ENCODE measurements around the gene ARID3C.

ARID3C gene

DNA sequence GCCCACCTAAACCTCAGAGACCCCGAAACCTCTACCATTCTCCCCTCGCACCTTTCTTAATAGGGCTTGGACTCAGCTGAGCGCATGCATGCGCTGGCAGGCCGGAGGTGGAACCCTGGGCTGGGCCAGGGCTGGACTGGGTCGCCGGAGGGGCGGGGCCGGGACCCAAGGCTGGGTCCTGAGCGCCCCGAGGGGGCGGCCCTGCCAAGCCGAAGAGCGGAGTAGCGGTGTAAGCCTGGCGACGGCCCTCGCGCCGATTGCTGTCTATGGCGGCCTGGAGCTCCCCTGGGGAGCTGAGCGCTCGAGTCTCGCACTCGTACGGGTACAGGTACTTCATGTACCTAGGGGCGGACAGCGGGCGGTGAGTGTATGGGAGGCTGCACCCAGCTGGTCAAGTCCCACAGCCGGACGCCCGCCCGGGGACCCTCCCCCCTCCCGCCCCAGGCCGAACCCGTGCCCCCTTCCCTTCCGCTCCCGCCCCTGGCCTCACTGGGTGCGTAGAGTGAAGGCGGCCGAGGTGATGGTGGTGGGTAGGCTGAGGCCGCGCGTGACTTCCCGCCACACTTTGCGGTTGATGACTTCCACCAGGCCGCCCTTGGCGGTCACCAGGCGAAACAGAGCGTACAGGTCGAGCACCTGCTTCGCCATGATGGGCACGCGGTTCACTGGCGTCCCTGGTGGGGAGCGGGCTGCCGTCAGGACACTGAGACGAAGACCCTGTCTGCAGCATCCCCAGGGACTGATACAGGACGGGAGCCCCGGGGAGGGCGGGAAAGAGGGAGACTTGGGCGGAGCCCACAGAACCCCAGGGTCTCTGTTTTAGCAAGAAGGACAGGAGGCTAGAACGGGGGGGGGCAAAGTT lies 5.3 kb downstream of the ARID3C start (continued):
- no peak for TF ChIP-seq ZNF350 (tag by site-specific recombination; IDR thresholded peaks at IDR 0.05)
- TF ChIP-seq, protein P1, sequence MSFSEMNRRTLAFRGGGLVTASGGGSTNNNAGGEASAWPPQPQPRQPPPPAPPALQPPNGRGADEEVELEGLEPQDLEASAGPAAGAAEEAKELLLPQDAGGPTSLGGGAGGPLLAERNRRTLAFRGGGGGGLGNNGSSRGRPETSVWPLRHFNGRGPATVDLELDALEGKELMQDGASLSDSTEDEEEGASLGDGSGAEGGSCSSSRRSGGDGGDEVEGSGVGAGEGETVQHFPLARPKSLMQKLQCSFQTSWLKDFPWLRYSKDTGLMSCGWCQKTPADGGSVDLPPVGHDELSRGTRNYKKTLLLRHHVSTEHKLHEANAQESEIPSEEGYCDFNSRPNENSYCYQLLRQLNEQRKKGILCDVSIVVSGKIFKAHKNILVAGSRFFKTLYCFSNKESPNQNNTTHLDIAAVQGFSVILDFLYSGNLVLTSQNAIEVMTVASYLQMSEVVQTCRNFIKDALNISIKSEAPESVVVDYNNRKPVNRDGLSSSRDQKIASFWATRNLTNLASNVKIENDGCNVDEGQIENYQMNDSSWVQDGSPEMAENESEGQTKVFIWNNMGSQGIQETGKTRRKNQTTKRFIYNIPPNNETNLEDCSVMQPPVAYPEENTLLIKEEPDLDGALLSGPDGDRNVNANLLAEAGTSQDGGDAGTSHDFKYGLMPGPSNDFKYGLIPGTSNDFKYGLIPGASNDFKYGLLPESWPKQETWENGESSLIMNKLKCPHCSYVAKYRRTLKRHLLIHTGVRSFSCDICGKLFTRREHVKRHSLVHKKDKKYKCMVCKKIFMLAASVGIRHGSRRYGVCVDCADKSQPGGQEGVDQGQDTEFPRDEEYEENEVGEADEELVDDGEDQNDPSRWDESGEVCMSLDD (tag by site-specific recombination; IDR thresholded peaks at IDR 0.05) = no peak
- no peak for TF ChIP-seq ZNF157 (tag by site-specific recombination; IDR thresholded peaks at IDR 0.05)
- TF ChIP-seq ZNF248 (tag by site-specific recombination; IDR thresholded peaks at IDR 0.05) = no peak
- TF ChIP-seq ZNF202 (tag by site-specific recombination; IDR thresholded peaks at IDR 0.05; ENCODE audit: borderline replicate concordance) = no peak
- TF ChIP-seq ZNF610 (tag by site-specific recombination; IDR thresholded peaks at IDR 0.05; ENCODE audit: borderline replicate concordance) = no peak
- no peak for TF ChIP-seq ZSCAN23 (tag by site-specific recombination; IDR thresholded peaks at IDR 0.05)
- TF ChIP-seq ZBTB7A (tag by site-specific recombination; IDR thresholded peaks at IDR 0.05; ENCODE audit: low read depth) = no peak
- TF ChIP-seq, protein P2, sequence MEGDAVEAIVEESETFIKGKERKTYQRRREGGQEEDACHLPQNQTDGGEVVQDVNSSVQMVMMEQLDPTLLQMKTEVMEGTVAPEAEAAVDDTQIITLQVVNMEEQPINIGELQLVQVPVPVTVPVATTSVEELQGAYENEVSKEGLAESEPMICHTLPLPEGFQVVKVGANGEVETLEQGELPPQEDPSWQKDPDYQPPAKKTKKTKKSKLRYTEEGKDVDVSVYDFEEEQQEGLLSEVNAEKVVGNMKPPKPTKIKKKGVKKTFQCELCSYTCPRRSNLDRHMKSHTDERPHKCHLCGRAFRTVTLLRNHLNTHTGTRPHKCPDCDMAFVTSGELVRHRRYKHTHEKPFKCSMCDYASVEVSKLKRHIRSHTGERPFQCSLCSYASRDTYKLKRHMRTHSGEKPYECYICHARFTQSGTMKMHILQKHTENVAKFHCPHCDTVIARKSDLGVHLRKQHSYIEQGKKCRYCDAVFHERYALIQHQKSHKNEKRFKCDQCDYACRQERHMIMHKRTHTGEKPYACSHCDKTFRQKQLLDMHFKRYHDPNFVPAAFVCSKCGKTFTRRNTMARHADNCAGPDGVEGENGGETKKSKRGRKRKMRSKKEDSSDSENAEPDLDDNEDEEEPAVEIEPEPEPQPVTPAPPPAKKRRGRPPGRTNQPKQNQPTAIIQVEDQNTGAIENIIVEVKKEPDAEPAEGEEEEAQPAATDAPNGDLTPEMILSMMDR (tag by site-specific recombination; IDR thresholded peaks at IDR 0.05) = no peak
- no peak for TF ChIP-seq ZFP3 (tag by site-specific recombination; IDR thresholded peaks at IDR 0.05; ENCODE audit: low read depth)

DNA sequence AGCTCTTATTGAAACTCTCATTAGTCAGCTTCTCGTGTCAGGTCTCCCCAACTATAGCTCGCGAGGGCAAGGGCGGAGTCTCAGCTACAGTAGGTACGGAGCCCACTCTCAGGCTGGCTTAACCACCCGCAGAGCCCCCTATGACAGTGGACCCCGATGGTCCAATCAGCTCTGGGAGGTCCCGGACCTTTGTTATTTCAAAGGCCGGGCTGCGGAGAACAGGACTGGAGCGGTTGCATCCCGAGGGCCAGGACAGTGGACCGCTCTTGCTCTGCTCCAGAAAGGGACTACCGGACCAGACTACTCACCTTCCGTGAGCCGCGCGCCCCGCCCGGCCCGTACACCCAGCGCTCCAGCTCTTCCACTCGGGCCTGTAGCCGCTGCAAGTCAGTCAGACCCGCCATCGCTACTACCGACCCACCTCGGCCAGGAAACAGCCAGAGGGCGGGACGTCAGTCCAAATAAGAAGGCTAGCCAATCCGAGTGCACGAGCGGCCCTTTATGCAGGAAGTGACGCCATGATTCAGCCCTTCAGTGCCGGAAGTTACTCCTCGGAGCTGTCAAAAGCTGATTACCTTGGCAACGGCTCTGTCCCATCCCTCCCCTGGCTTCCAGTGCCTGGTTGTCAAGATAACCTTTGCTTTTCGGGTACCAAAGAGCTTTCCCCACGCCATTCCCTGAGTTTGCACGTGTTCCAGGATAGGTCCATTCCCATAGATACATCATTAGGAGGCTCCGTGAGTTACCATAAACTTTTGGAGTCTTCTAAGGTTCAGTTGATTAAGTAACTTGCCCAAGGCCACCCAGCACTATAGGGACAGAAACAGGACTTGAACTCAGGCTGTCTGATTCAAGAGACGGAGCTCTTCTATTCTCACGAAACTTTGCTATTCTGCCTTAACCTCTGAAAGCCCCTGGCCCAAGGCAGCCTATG lies 8.5 kb downstream of the ARID3C start, which contains the start of gene DCTN3:
Gene DCTN3, minus strand, starts transcription at position 435 of the 934 bp plus-strand sequence. Its CDS starts 31 bp downstream, at position 404.
- ChIA-PET CTCF (interaction anchor here (0.6 to 7.3 kb wide), 13 partner anchors 9 to 242 kb away, joined by 3 to 59 read pairs (median 3); partner anchors contain the start of genes ARID3C and RPP25L), POLR2A (interaction anchor here (0.6 to 2.6 kb wide), 11 partner anchors 9 to 243 kb away, joined by 3 to 23 read pairs (median 4); partner anchors contain the start of genes GALT, MYORG and SIGMAR1)
- peak within 1 kb of the TSS; percentile 27; the same call in 1 of the 2 replicates for H3K27ac ChIP-seq (ENCODE audit: extremely low read depth, low read depth, low read length)
- TF ChIP-seq YY1 (tag by site-specific recombination; IDR thresholded peaks at IDR 0.05) (no peak), ZNF155 (tag by site-specific recombination; IDR thresholded peaks at IDR 0.05) (no peak), ZBTB21 (tag by site-specific recombination; IDR thresholded peaks at IDR 0.05) (peak; percentile 84), ZSCAN16 (tag by site-specific recombination; IDR thresholded peaks at IDR 0.05) (no peak), ZNF114 (tag by site-specific recombination; IDR thresholded peaks at IDR 0.05) (no peak), ZNF600 (tag by site-specific recombination; IDR thresholded peaks at IDR 0.05) (0 out of 2 replicates have a peak, but pooled peaks have one; percentile 30), ZNF16 (tag by site-specific recombination; IDR thresholded peaks at IDR 0.05; ENCODE audit: low read depth) (no peak), ZNF629 (tag by site-specific recombination; IDR thresholded peaks at IDR 0.05) (peak; percentile 95), ZNF514 (tag by site-specific recombination; IDR thresholded peaks at IDR 0.05) (no peak), ZNF341 (tag by site-specific recombination; IDR thresholded peaks at IDR 0.05; ENCODE audit: low read depth) (peak; percentile 49; the same call in 1 of the 2 replicates), GLI2 (tag by site-specific recombination; IDR thresholded peaks at IDR 0.05; ENCODE audit: borderline replicate concordance, low read depth) (no peak), HOXD13 (CRISPR knock-in tag; IDR thresholded peaks at IDR 0.05; ENCODE audit: borderline replicate concordance) (peak; percentile 89), SP3 (tag by site-specific recombination; IDR thresholded peaks at IDR 0.05) (peak; percentile 23; the same call in 1 of the 2 replicates), YY2 (tag by site-specific recombination; IDR thresholded peaks at IDR 0.05) (peak; percentile 58; the same call in 1 of the 2 replicates), TCF7L2 (IDR thresholded peaks at IDR 0.05; ENCODE audit: borderline replicate concordance, low read depth, low read length) (no peak)
- TF ChIP-seq, protein P3, sequence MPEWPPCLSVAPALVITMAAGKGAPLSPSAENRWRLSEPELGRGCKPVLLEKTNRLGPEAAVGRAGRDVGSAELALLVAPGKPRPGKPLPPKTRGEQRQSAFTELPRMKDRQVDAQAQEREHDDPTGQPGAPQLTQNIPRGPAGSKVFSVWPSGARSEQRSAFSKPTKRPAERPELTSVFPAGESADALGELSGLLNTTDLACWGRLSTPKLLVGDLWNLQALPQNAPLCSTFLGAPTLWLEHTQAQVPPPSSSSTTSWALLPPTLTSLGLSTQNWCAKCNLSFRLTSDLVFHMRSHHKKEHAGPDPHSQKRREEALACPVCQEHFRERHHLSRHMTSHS (tag by site-specific recombination; IDR thresholded peaks at IDR 0.05) = no peak

More for the DNA sequence above, 8.5 kb downstream of the ARID3C start, which contains the start of gene DCTN3:
- Histone ChIP-seq H3K9me3 (ENCODE audit: control insufficient read depth, insufficient read depth, low read depth, low read length) (no peaks in the 10 kb centered on the region), H3K4me1 (ENCODE audit: control insufficient read depth, insufficient read depth, low read length) (no peaks in the 10 kb centered on the region), H3K36me3 (ENCODE audit: control insufficient read depth in 2 of 2, insufficient read depth in 1 of 2, low read length in 2 of 2) (peaks cover 5 to 38% of the 10 kb centered on the region in 2 experiments; a peak in 2 of 3 replicates), H3K4me3 (ENCODE audit: low read depth, low read length) (peak within 1 kb of the TSS; percentile 91)
